Activated naive CD8-positive, alpha-beta T cell treated with anti-CD3 and anti-CD28 coated beads, Interleukin-2, amount 50 U/mL, for 24 hours (primary cell): ENCODE measurements around the gene ACOT9.
A peak's percentile ranks its signal among the peaks of the same experiment; 100 is the strongest.

Experiments used
- ATAC-seq: fragments of 150-1000 bp; cut with Tn5 transposase; one replicate; pipeline ENCODE4 v1.10.0; 2021
- DNase-seq: peaks from one replicate; pipeline ENCODE4 v3.0.0; 2021
- H3K27ac Mint-ChIP-seq: one replicate; pipeline ENCODE4 v1.8.0; 2021; ENCODE audit warnings: mild to moderate bottlenecking, mixed read lengths
- H3K27me3 Mint-ChIP-seq: one replicate; pipeline ENCODE4 v1.8.0; 2021; ENCODE audit warnings: mixed read lengths
- H3K36me3 Mint-ChIP-seq: one replicate; pipeline ENCODE4 v1.8.0; 2021; ENCODE audit warnings: low read depth, mixed read lengths
- H3K4me1 Mint-ChIP-seq: one replicate; pipeline ENCODE4 v1.8.0; 2021; ENCODE audit warnings: mixed read lengths
- H3K4me3 Mint-ChIP-seq: one replicate; pipeline ENCODE4 v1.8.0; 2021; ENCODE audit warnings: mild to moderate bottlenecking, moderate library complexity, mixed read lengths
- H3K9me3 Mint-ChIP-seq: one replicate; pipeline ENCODE4 v1.8.0; 2021; ENCODE audit warnings: mixed read lengths

ACOT9 gene

GRCh38 chrX:23742697-23743622 lies at the start of gene ACOT9:
TSS of gene ACOT9 (minus strand) at chrX:23743276. CDS start at chrX:23743144, 132 bp downstream.
- DNase-seq (peak; percentile 74), ATAC-seq (peak; percentile 98)
- H3K27me3 Mint-ChIP-seq: no peaks in the 10 kb centered on the region
- H3K4me3 Mint-ChIP-seq: peak within 1 kb of the TSS; percentile 89
- H3K27ac Mint-ChIP-seq: peak within 1 kb of the TSS; percentile 86
- no peaks in the 10 kb centered on the region for H3K36me3 Mint-ChIP-seq
- no peaks in the 10 kb centered on the region for H3K9me3 Mint-ChIP-seq
- peaks cover 34% of the 10 kb centered on the region for H3K4me1 Mint-ChIP-seq

- H3K27ac Mint-ChIP-seq: no peak overlapping the region
- peaks cover 10% of the 10 kb centered on the region for H3K36me3 Mint-ChIP-seq
- peaks cover 10% of the 10 kb centered on the region for H3K4me1 Mint-ChIP-seq
- ATAC-seq: no peak
- H3K4me3 Mint-ChIP-seq: no peak overlapping the region
- DNase-seq: no peak
- no peaks in the 10 kb centered on the region for H3K9me3 Mint-ChIP-seq
- H3K27me3 Mint-ChIP-seq: no peaks in the 10 kb centered on the region
Measured at GRCh38 chrX:23790155-23790497, 47.0 kb upstream of the ACOT9 start.

- Mint-ChIP-seq H3K27ac (no peak overlapping the region), H3K36me3 (peaks cover 15% of the 10 kb centered on the region), H3K4me1 (peaks cover 16% of the 10 kb centered on the region), H3K4me3 (no peak overlapping the region), H3K27me3 (no peaks in the 10 kb centered on the region), H3K9me3 (no peaks in the 10 kb centered on the region)
- ATAC-seq (no peak), DNase-seq (no peak)
Measured at GRCh38 chrX:23789386-23790154, 46.5 kb upstream of the ACOT9 start.

GRCh38 chrX:23788946-23789345 lies 45.9 kb upstream of the ACOT9 start:
- H3K36me3 Mint-ChIP-seq: peaks cover 21% of the 10 kb centered on the region
- no peak overlapping the region for H3K4me3 Mint-ChIP-seq
- H3K9me3 Mint-ChIP-seq: no peaks in the 10 kb centered on the region
- H3K4me1 Mint-ChIP-seq: peaks cover 22% of the 10 kb centered on the region
- no peaks in the 10 kb centered on the region for H3K27me3 Mint-ChIP-seq
- ATAC-seq: no peak
- DNase-seq: no peak
- no peak overlapping the region for H3K27ac Mint-ChIP-seq

GRCh38 chrX:23788521-23788920 lies 45.4 kb upstream of the ACOT9 start:
- peaks cover 24% of the 10 kb centered on the region for H3K36me3 Mint-ChIP-seq

GRCh38 chrX:23787745-23788118 lies 44.7 kb upstream of the ACOT9 start:
- no peak overlapping the region for H3K4me3 Mint-ChIP-seq
- H3K27ac Mint-ChIP-seq: no peak overlapping the region
- H3K9me3 Mint-ChIP-seq: no peaks in the 10 kb centered on the region
- peaks cover 24% of the 10 kb centered on the region for H3K36me3 Mint-ChIP-seq
- H3K27me3 Mint-ChIP-seq: no peaks in the 10 kb centered on the region
- ATAC-seq: no peak
- peaks cover 24% of the 10 kb centered on the region for H3K4me1 Mint-ChIP-seq
- no peak for DNase-seq

More at GRCh38 chrX:23788521-23788920, 45.4 kb upstream of the ACOT9 start:
- ATAC-seq: no peak
- Mint-ChIP-seq H3K27me3 (no peaks in the 10 kb centered on the region), H3K9me3 (no peaks in the 10 kb centered on the region), H3K27ac (no peak overlapping the region), H3K4me1 (peaks cover 24% of the 10 kb centered on the region), H3K4me3 (no peak overlapping the region)
- DNase-seq: no peak

- Mint-ChIP-seq H3K4me3 (no peak overlapping the region), H3K4me1 (peaks cover 36% of the 10 kb centered on the region), H3K27me3 (no peaks in the 10 kb centered on the region), H3K36me3 (peaks cover 24% of the 10 kb centered on the region), H3K9me3 (no peaks in the 10 kb centered on the region), H3K27ac (no peak overlapping the region)
- no peak for DNase-seq
- no peak for ATAC-seq
Measured at GRCh38 chrX:23786268-23786815, 43.3 kb upstream of the ACOT9 start.

GRCh38 chrX:23785580-23785979 lies 42.5 kb upstream of the ACOT9 start:
- Mint-ChIP-seq H3K36me3 (peaks cover 24% of the 10 kb centered on the region), H3K27ac (peak overlapping the region; percentile 91), H3K4me1 (peaks cover 42% of the 10 kb centered on the region), H3K9me3 (no peaks in the 10 kb centered on the region), H3K27me3 (no peaks in the 10 kb centered on the region), H3K4me3 (peak overlapping the region; percentile 88)
- no peak for DNase-seq
- ATAC-seq: no peak

- no peaks in the 10 kb centered on the region for H3K27me3 Mint-ChIP-seq
- H3K27ac Mint-ChIP-seq: peak overlapping the region; percentile 91
- DNase-seq (no peak), ATAC-seq (no peak)
- no peaks in the 10 kb centered on the region for H3K9me3 Mint-ChIP-seq
- peaks cover 24% of the 10 kb centered on the region for H3K36me3 Mint-ChIP-seq
- peak overlapping the region; percentile 88 for H3K4me3 Mint-ChIP-seq
- H3K4me1 Mint-ChIP-seq: peaks cover 42% of the 10 kb centered on the region
Measured at GRCh38 chrX:23784470-23785331, 41.6 kb upstream of the ACOT9 start.

- no peak for ATAC-seq
- H3K4me1 Mint-ChIP-seq: peaks cover 45% of the 10 kb centered on the region
- peak overlapping the region; percentile 88 for H3K4me3 Mint-ChIP-seq
- no peak for DNase-seq
- H3K27ac Mint-ChIP-seq: peak overlapping the region; percentile 91
- no peaks in the 10 kb centered on the region for H3K9me3 Mint-ChIP-seq
- peaks cover 24% of the 10 kb centered on the region for H3K36me3 Mint-ChIP-seq
- H3K27me3 Mint-ChIP-seq: no peaks in the 10 kb centered on the region
Measured at GRCh38 chrX:23783589-23784469, 40.8 kb upstream of the ACOT9 start.

- Mint-ChIP-seq H3K9me3 (no peaks in the 10 kb centered on the region), H3K4me1 (peaks cover 43% of the 10 kb centered on the region), H3K36me3 (peaks cover 24% of the 10 kb centered on the region), H3K4me3 (peak within 1 kb of the TSS; percentile 88), H3K27me3 (no peaks in the 10 kb centered on the region), H3K27ac (peak within 1 kb of the TSS; percentile 91)
- ATAC-seq (peak; percentile 88), DNase-seq (peak; percentile 92)
Measured at GRCh38 chrX:23782863-23783588, 40.0 kb upstream of the ACOT9 start, which contains the start of gene SAT1. TSS of gene SAT1 (plus strand) at chrX:23783173. CDS start at chrX:23783352, 179 bp downstream.

GRCh38 chrX:23782455-23782854 lies 39.4 kb upstream of the ACOT9 start:
- DNase-seq: no peak
- H3K36me3 Mint-ChIP-seq: peaks cover 24% of the 10 kb centered on the region
- ATAC-seq: no peak
- peak overlapping the region; percentile 91 for H3K27ac Mint-ChIP-seq
- H3K27me3 Mint-ChIP-seq: no peaks in the 10 kb centered on the region
- H3K4me1 Mint-ChIP-seq: peaks cover 43% of the 10 kb centered on the region
- H3K4me3 Mint-ChIP-seq: peak overlapping the region; percentile 70
- no peaks in the 10 kb centered on the region for H3K9me3 Mint-ChIP-seq

GRCh38 chrX:23779025-23779424 lies 35.9 kb upstream of the ACOT9 start:
- Mint-ChIP-seq H3K27me3 (no peaks in the 10 kb centered on the region), H3K4me3 (no peak overlapping the region), H3K9me3 (no peaks in the 10 kb centered on the region), H3K27ac (no peak overlapping the region), H3K4me1 (peaks cover 28% of the 10 kb centered on the region), H3K36me3 (peaks cover 3% of the 10 kb centered on the region)
- DNase-seq (no peak), ATAC-seq (no peak)
